SK-N-SH (cell line): ENCODE data around the gene FNTB.

Source experiments
- CHD2 ChIP-seq: fragments of 150-350 bp; IDR thresholded peaks from 2 replicates; pipeline ENCODE4 v1.6.1; 2018; ENCODE audit warnings: low read length; ENCODE audit not compliant: partially characterized antibody
- RFX5 ChIP-seq: IDR thresholded peaks from 2 replicates; pipeline ENCODE4 v1.6.1; 2012; ENCODE audit warnings: mild to moderate bottlenecking, improper control_type of control experiment, low read length
- TF ChIP-seq, protein P1 (sequence below): fragments of 200-600 bp; sonication (generic); IDR thresholded peaks from 2 replicates; pipeline ENCODE4 v1.6.1; 2017; ENCODE audit warnings: antibody characterized with exemption, mild to moderate bottlenecking, moderate library complexity

DNA sequence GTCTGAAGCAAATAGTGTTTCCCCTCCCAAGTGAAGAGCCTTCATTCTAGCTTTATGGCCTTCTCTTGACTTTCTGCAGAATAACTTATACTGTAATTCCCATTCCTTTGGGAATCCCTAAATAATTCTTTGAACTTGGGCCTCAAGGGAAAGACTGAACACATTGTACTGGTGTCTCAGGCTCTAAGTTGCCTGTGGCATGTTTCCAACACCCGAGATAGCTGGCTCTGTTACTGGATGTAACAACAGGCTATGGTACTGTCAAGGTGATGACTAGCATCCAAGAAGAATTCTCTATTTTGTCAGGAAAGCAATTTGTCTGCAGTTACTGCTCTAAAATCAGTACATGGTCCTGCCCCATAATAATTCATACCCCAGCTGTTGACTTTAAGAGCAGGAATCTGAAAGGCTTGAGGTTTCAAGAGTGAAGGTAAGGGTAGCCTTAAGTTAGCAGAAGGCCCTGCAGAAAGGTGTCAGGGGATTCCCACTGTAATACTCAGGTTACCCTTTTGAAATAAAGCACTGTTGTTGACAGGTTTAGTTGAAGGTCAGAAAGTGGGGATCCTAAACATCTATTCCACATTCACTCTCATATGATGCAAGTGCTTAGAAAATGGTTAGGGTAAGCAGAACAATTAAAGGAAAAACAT lies 49.4 kb upstream of the FNTB start:
- no peak for TF ChIP-seq RFX5
- no peak for TF ChIP-seq CHD2
- TF ChIP-seq, protein P1, sequence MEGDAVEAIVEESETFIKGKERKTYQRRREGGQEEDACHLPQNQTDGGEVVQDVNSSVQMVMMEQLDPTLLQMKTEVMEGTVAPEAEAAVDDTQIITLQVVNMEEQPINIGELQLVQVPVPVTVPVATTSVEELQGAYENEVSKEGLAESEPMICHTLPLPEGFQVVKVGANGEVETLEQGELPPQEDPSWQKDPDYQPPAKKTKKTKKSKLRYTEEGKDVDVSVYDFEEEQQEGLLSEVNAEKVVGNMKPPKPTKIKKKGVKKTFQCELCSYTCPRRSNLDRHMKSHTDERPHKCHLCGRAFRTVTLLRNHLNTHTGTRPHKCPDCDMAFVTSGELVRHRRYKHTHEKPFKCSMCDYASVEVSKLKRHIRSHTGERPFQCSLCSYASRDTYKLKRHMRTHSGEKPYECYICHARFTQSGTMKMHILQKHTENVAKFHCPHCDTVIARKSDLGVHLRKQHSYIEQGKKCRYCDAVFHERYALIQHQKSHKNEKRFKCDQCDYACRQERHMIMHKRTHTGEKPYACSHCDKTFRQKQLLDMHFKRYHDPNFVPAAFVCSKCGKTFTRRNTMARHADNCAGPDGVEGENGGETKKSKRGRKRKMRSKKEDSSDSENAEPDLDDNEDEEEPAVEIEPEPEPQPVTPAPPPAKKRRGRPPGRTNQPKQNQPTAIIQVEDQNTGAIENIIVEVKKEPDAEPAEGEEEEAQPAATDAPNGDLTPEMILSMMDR, result no peak
